ENCODE results near the gene YBX1.
A peak's percentile ranks its signal among the peaks of the same experiment; 100 is the strongest.

Gene YBX1

GRCh38 chr1:42734201-42735035, 52.2 kb downstream of the YBX1 start:
- DNase-seq (ENCODE audit: extremely low read depth in 1 of 2, low read depth in 1 of 2): no peak

DNA sequence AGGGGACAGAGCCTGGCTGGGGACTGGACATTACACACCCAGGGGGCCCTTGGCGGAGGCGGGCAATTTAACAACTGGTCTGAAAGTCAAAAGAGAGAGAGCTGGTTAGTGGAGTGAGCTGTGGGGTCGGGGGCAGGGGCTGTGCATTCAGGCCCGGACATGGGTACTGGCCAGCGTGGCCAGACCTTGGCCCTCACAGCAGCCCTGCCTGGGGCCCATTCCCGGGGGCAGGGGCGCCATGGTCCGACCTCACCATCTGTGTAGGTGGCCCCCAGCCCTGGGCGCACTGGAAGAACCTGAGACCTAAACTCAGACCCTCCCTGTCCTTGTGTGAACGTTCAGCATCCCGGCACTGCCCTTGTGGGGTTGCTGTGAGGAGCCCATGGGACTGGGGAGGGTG, 52.8 kb downstream of the YBX1 start:
- DNase-seq (ENCODE audit: extremely low read depth in 1 of 2, low read depth in 1 of 2): no peak

DNA sequence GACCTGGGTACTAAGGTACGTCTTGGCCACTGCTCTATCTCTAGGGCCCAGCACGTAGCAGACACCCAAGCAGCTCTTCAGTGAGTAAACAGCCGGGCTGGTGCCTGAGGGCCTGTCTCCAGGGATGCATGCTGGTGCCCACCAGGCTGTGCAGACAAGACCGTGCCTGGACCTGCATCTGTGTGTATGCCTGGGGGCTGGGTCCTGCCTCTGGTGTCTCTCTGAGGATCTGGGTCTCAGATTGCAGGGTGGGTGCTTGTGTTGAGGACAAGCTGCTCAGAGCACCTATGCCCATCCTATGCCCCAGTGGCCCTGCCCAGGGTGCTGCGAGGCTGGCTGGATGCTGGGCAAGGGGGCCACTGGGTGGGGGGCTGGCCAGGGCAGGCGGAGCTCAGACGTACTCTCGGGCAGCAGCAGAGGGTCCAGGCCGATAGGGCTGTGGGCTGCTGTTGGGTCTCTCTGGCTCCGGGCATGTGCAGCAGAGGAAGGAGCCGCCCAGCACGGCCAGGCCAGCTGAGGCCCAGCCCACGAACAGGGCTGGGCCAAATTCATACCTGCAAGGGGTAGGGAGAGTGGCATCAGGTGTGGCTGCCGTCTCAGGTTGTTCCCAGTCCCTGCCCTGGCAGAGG, 53.4 kb downstream of the YBX1 start:
- no peak for DNase-seq (ENCODE audit: extremely low read depth in 1 of 2, low read depth in 1 of 2)

DNA sequence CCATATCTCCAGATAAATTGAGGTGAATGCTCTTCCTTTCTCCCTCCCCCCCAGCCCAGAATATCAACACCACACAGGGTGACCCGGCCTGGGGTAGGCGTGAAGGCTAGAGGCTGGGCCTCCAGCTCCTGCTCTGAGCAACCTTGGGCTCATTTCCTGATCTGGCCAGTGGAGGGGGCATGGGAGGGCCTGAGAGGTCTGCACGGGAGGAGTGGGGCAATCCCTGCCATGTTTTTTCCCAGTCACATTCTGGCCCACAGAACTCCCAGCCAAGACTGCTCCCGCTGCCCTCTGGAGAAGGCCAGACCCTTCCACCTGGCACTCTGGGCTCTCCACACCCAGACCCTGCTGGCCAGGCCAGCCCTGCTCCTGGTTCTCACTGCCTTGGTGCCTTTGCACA, 53.9 kb downstream of the YBX1 start:
- no peak for DNase-seq (ENCODE audit: extremely low read depth in 1 of 2, low read depth in 1 of 2)

DNA sequence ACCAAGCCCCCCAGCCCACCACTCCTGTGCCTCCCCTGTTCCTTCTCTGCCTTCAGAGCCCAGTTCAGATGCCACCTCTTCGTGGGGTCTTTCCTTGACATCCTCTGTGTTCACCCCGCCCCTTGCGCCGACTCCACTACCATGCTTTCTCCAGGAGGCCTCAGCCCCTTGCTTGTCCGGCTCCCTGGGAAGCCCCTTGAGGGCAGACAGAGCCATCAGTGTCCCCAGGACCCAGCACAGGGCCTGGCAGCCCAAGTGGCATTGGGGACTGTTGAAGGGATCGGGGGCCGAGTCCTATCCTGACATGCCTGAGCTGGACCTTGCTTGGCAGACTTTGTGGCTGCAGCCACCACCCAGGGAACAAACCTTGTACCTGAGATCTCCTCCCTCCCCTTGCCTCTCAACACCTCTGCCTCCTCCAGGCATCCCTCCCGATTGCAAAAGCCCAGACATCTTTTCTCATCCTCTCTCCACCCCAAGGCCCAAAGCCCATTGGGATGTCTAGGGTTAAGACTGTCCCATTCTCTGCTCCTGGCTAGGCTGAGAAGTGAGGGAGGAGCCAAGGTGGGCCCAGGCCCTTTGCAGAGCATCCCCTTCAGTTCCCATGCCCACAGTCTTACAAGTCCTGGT, 54.5 kb downstream of the YBX1 start:
- no peak for DNase-seq (ENCODE audit: extremely low read depth in 1 of 2, low read depth in 1 of 2)

DNA sequence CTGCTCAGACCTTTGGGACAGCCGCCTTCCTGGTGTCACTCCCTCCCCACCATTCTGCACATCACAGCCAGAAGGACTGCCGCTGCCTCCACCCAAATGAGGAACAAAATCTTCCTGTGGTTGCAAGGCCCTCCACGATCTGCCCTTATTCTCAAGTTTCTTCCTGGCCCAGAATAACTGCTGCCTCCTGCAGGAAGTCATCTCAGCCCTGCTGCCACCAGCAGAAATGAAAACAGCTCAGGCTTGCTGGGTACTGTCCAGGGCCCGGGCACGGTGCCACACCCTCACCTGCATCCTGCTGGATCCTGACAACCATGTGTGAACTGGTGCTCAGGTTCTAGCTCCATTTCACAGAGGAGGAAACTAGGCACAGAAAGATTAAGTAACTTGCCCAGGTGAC, 55.0 kb downstream of the YBX1 start:
- no peak for DNase-seq (ENCODE audit: extremely low read depth in 1 of 2, low read depth in 1 of 2)

GRCh38 chr1:42737986-42738677, 55.9 kb downstream of the YBX1 start:
- no peak for DNase-seq (ENCODE audit: extremely low read depth in 1 of 2, low read depth in 1 of 2)

DNA sequence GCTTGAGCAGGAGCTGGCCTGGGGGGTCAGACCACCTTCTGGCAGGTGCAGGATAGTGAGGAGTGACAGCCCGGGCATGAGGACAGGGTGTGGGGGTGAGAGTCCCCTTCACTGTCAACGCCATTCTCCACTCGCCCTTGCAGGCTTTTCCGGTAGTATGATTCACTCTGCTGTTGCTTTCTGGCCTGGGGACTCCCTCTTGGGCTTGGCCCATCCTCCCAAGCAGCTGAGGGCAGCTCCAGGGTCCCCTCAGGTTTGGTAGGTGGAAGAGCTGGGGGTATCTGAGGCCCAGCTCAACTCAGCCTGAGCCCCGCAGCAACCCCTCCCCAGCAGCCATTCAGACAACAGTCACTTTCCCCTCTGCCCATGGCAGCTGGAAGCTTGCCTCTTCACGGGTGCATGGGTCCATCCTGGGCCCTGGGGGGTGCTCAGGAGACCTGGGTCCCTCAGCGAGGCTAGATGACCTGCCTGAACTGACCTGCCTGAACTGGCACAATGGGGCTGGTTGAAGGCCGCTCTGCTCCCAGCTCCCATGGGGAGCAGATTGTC, 56.5 kb downstream of the YBX1 start:
- no peak for DNase-seq (ENCODE audit: extremely low read depth in 1 of 2, low read depth in 1 of 2)

GRCh38 chr1:42739753-42740700, 57.8 kb downstream of the YBX1 start, which contains the start of gene CLDN19:
CLDN19 (minus strand) TSS chr1:42740236; CDS start chr1:42740063, 173 bp downstream.
- DNase-seq (ENCODE audit: extremely low read depth in 1 of 2, low read depth in 1 of 2): no peak

DNA sequence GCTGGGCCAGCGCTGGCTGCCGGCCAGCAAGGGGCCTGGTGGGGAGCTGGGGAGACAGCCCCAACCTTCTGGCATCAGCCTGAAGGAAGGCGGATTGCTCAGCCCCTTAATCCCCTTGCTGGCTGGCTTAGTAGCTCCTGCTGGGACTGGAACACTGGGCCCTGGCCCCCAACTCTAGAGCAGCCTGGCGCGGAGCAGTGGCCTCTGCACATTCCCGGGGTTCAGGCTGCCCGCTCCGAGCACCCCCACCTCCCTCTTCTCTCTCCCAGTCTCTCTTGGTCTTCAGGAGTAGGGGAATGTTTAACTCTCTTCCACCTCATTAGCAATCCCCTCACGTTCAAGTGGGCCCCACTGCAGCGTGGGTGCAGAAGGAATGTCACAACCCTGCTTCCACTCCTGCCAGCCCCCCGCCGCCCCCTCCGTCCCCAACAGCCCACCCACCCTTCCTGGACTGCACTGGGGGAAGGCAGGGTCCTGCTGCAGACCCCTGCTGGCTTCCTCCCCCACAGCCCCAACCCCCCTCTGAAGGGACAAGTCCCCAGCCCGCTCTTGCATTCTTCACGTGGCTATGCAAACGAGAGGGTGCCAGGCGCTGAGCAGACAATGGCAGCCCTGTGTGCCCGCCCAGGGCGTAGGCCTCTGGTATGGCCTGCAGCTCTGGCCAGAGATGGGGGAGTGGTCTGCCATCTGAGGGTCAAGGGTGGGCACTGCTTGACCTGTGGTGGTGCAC, 58.8 kb downstream of the YBX1 start:
- no peak for DNase-seq (ENCODE audit: extremely low read depth in 1 of 2, low read depth in 1 of 2)

- DNase-seq (ENCODE audit: extremely low read depth in 1 of 2, low read depth in 1 of 2): no peak
Observed at GRCh38 chr1:42741706-42742105, 59.5 kb downstream of the YBX1 start.

DNA sequence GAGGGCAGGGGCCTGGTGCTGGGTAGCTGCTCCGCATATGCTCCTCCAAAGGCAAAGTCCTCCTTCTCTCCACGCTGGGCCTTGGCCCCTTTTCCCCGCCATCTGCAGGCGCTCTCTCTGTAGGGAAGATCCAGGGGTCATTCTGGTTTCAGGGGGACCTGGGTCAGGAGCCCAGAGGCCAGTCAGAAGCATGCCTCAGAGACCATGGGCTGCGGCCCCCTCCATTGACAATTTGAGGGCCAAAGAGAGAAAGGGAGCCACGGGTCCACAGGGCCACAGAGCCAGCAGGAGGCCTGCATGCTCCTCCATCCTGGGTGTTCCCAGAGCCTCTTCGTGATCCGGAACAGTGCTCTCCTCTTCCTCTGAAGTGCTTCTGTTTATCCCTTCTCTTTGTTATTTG, 59.9 kb downstream of the YBX1 start:
- DNase-seq (ENCODE audit: extremely low read depth in 1 of 2, low read depth in 1 of 2): no peak

DNA sequence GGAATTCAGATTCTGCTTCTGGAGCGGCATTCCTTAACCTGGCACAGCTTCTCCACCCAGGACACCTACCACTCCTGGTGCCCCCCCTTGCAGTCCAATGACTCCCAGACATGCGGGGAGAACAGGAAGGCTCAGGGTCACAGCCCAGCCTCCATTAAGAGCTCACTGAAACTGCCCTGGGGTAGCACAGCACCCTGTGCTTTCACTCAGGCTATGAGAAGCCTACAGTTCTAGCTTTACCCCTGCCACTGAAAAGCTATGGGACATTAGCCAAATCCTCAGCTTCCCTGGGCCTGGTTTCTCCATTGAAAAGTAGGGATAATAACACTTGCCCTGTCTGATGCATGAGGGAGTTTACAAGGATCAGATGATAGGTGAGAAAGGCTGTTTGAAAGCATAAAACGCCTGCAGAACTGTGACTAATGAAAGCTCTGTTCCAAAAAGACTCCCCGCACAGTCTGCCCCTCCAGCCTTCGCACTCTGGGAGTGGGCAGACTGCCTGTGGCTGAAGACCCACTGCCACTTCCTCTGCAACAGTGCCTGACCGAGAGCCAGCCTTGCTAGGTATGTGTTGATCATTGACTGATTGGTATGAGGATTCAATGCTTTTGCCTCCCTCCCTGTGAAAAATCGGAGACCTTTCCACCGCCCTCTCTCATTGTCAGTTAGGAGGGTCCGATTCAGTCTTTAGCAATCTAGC, 60.5 kb downstream of the YBX1 start:
- DNase-seq (ENCODE audit: extremely low read depth in 1 of 2, low read depth in 1 of 2): no peak

DNA sequence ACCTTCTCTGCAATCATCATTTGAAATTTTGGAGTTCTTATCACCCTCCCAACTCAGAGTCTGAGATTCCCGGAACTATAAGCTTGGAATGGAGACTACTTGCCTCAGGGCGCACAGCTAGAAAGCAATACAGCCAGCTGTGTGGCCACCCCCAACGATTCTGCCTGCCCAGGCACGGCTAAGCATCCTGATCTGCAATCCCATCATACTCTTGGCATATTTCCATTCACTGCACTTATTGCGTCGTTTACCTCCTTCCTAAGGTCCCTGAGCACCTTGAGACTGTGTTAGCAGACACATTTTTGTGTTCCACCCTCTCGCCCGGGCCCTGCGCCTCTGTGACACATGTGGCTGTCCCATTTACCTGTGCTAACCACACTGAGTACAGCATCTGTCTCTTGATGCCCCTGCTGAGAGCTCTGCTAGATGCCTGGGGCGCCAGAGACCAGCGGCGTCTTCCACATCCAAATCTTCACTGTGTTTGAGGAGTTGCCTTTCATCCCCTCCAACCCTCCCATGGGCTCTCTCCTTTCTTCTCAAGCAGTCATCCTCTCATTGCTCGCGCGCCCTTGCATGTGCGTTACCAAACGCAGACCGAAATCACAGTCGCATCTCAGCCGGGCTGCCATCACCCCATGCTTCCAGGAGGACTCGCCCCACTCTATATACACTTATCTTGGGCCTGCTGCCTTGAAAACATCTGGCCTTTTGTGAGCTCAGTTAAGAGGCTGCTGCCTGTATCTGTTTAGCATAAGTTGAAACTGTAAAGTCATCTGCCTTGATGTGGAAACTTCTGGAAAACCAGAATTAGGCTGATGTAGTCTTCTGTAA, 61.3 kb downstream of the YBX1 start:
- DNase-seq (ENCODE audit: extremely low read depth in 1 of 2, low read depth in 1 of 2): no peak

- no peak for DNase-seq (ENCODE audit: extremely low read depth in 1 of 2, low read depth in 1 of 2)
Observed at GRCh38 chr1:42744148-42744413, 61.9 kb downstream of the YBX1 start.

DNA sequence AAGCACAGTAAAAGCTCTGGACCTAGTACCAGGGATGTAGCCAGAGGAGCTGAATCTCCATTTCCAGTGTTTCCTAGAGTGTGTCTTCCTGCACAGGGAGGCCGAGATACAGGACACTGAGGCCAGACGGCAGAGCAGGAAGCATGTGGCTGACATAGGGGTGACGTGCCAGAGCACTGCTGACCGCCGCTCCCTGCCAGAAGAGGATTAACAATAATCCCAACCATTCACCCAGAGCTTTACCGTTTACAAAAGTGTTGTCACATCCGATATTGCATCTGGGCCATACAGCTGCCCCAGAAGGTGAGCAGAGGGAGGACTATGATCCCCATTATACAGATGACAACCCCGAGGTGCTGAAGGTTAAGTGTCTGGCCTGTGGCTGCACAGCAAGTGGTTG, 63.6 kb downstream of the YBX1 start:
- DNase-seq (ENCODE audit: extremely low read depth in 1 of 2, low read depth in 1 of 2): no peak

GRCh38 chr1:42746436-42747105, 64.4 kb downstream of the YBX1 start:
- no peak for DNase-seq (ENCODE audit: extremely low read depth in 1 of 2, low read depth in 1 of 2)

DNA sequence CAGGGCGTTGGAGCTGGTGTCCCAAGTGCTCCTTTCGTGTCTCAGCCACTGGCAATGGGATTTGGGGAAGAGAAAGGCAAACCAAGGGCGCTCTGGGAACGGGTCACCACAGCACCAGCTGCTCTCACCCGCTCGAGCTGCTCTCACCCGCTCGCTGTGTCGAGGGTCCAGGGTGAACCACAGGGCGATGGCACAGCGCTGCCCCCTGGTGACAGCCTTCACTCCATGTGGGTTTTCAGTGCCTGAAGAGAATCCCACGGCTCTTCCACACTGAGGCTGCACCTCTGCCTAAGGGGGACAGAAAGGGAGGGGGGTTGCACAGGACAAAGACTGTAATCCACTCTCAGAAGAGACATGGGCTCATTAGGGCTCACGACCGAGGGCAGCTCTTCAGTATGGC, 64.9 kb downstream of the YBX1 start:
- DNase-seq (ENCODE audit: extremely low read depth in 1 of 2, low read depth in 1 of 2): peak in 1 of 2 donors; percentile 28

Data from activated CD8-positive, alpha-beta memory T cell treated with anti-CD3 and anti-CD28 coated beads for 1 hour (primary cell).